NCI-H2081 (cell line): ENCODE measurements around the gene ADH6.
"Not testable (repeated sequence)": the region's sequence is repeated elsewhere in the genome, so short reads cannot be mapped to it uniquely, and the experiment has no call there.

Experiments used
- DNase-seq, 2 experiments: peaks; one replicate each; lab custom pipeline; 2025; lab: John Stamatoyannopoulos, UW

ADH6 gene

DNA sequence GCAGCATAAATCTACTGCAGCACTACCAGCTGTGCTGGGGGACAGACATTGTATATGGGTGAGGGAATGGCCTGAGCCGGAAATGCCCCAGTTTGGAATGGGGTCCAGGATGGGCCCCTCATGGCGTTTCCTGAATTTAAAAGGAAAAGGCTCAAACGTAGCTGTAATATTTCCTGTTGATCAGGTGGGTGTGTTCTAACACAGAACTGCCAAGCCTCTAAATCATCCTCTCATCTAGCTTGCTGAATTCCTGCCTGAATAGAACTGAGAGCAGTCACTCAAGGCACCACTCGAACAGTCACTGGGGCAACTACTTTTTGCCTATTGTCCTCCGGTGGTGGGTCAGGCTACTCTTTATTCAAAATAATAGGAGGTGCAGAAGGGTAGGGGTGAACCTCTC lies 28.7 kb downstream of the ADH6 start:
- DNase-seq = no peak

DNA sequence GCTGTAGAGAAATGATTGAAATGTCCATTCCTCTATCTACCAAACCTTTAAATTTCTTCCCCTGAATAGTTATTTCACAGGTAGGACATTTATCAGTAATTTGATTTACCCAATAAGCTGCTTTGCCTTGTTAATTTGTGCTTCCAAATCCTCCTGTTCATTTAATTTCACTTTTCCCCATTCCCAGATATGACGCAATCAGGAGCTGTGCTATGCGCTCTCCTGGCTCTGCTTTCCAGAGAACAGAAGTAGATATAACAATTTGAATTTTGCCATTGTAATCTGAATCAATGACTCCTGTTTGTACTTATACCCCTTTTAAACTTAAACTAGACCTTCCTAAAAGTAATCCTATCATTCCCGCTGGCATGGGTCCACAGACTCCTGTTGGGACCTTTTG lies 29.1 kb downstream of the ADH6 start:
- DNase-seq = not testable (repeated sequence)

DNA sequence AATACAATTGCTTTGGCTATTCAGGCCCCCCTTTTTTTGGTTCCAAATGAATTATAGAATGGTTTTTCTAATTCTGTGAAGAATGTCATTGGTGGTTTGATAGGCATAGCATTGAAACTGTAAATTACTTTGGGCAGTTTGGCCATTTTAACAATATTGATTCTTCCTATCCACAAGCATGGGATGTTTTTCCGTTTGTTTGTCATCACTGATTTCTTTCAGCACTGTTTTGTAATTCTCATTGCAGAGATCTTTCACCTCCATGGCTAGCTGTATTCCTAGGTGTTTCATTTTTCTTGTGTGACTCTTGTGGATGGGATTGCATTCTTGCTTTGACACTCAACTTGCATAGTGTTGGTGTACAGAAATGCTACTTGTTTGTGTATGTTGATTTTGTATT lies 33.0 kb downstream of the ADH6 start:
- DNase-seq = no peak

DNA sequence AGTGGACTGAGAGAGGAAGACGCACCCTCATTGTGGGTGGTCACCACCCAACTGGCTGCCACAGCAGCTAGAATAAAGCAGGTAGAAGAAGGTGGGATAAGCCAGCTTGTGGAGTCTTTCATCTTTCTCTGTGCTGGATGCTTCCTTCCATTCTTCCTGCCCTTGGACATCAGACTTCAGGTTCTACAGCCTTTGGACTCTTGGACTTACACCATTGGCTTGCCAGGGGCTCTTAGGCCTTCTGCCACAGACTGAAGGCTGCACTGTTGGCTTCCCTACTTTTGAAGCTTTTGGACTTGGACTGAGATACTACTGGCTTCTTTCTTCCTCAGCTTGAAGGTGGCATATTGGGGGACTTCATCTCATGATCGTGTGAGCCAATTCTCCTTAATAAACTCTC lies 33.5 kb downstream of the ADH6 start:
- DNase-seq = no peak

DNA sequence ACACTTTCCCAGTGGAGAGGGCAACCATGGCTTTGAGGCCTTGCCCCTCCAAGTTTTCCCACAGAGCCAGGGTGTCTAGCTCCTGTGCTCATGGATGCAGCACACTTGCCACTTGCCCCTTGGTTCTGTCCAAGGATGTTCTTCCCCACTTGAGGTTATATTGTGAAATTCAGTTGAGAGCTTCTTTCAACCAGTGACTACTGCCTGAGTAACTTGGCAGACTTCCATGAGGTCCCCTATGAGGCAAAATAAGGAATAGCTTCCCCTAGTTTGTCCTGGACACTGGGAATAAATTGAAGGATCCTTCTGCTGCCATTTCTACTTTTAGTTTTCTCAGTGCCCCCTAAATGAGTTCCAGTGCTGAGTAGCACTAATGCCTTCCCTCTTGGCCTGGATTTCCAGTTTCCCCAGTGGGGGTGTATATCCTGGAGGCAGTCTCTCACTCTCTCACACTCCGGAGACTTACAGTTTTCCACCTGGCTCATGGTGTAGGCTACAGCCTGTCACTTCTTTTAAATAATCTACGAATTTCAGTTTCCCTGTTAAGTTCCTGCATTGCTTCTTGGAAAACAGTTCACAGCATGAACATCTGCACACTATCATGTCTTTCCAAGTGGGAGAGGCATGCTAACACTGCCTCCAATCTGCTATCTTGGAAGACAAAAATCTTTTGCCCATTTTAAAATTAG lies 38.5 kb downstream of the ADH6 start:
- no peak for DNase-seq

DNA sequence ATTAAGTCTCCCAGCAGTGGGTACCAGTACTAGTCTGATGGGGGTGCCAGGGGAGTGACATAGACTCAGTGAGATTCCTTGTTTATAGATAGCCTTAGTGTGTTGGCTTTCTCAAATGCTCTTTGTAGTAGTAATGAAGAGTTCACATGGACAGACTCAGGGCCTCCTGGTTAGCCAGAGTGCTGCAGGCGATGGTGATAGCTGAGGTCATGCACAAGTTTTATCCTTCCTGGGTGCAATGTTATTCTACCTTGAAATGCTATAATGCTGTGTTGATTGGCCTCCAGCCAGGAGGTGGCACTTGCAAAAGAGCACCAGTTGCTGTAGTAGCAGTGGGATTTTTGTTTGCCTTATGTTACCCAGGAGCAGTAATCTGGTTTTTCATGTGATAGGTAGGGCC lies 39.4 kb downstream of the ADH6 start:
- no peak for DNase-seq

DNA sequence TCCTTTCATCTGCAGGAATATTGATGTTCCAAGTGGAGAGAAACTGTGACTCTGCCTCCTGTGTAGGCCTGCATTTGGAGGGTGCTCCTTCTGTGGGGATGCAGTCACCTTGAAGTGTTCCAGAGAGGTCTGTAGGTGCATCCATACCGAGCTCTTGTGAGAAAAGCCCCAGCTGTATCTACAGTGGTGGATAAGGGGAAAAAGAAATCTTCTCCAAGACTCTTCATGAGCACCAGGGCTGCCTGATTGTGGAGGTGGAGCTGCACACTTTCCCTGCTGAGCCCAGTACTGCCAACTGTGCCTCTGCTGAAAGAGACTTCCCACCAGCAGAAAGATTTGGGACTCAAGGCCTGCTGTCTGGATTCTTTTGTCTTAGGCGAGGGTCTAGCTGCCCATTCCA lies 39.9 kb downstream of the ADH6 start:
- DNase-seq = no peak

DNA sequence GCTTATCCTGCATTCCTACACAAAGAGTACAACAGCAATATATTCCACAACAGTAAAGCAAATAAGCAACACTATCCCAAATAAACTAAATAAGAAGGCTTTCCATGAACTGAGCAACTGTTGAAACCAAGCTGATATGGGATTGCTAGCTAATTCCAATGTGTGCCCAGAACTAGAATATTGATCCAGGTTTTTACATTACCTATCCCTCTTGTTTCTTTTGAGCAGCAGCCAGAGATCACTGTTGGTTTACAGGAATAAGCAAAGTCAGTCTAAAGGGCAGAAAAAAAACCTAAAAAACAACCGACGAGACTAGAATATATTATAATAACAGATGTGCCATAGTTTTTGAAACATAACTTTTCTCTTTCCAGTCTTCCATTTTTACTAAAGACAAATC lies 52.5 kb downstream of the ADH6 start:
- DNase-seq = no peak

DNA sequence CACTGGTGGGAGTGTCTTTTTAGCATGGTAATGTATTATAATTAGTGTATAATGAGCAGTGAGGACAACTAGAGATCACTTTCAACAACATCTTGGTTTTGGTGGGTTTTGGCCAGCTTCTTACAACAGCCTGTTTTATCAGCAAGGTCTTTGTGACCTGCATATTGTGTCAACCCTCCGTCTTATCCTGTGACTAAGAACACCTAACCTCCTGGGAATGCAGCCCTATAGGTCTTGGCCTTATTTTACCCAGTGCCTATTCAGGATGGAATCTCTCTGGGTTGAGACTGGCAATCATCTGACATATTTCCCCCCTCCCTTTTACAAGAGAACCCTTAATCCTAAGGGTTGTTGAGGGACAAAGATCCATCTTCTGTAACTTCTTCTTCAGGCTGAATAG lies 53.1 kb downstream of the ADH6 start:
- no peak for DNase-seq

DNA sequence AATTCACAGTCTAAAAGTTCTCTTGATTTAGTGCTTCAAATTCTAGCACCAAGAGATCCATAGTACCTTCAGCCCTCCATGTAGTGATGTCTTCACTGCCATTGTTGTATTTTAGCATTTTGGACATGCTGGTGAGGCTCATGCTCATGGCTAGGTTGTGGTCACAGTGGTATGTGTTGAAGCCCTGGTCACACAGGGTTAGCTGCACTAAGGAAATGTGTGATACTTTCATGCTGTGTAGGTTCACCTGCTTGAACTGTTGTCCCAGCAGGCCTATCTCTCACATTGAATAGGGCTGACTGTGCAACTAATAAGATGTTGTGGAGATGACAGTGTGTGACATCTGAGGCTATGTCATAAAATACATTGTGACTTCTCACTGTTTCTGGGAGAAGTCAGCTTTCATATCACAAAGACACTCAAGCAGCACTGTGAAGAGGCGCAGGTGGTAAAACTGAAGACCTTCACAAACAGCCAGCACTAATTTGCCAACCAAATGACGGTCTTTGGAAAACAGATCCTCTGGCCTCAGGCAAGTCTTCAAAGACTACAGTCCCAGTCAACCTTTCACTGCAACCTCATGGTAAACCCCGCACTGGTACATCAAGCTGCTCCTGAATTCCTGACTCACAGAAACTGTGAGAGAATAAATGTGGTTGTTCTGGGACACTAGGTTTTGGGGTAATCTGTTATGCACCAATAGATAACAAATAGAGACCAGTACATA lies 57.5 kb downstream of the ADH6 start:
- no peak for DNase-seq

DNA sequence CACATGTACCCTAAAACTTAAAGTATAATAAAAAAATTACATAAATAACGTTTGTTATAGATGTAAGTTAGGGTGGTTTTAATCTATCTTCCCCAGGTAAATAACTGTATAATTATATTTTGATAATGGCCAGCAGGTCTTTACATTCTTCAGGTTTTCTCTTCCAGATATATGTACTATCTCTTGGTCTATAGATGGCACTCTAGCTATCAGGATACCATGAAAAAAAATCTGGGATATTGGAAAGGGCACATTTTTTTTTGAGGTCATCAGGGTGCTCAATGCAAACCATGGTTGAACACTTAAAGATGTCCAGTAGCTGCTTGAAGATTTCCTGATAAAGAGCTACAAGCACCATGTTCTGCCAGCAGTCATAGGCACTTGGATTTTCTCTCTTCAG lies 59.3 kb downstream of the ADH6 start:
- no peak for DNase-seq

DNA sequence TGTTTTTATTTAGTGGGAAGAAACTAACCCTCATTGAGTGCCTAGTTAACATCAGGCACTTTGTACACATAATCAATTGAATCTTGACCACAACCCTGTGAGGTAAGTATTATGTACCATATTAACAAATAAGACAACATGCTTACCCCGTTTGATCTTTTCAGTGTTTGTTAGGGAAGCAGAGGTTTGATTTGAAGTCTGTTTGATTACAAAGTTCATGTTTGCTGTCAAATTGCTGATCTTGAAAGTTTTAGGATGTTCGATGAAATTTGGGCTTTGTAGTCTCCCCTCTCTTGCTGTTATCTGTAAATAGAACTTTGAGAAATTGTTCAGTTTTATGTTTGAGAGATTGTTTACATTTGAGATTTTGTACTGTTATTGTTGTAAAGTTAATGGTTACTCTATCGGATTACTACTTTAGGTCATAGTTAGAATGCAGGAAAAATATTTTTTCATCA lies 61.5 kb downstream of the ADH6 start:
- no peak for DNase-seq

DNA sequence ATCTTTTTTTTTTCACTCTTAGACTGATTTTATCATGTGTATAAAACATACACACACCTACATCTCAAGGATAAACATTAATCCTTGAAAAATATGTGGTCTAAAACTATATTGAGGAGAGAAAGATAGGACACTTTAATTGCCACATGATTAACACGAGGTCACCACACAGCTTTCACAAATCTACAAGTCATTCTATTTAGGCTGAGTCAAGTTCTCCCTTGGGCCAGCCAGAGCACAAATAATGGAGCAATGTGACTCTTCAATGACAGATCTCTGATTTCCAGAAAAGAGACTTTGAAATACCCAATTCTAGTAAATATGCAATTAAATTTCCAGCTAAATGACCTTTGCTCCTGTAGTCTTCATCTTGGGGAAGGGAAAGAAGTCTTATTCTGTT lies 62.1 kb downstream of the ADH6 start:
- no peak for DNase-seq

DNA sequence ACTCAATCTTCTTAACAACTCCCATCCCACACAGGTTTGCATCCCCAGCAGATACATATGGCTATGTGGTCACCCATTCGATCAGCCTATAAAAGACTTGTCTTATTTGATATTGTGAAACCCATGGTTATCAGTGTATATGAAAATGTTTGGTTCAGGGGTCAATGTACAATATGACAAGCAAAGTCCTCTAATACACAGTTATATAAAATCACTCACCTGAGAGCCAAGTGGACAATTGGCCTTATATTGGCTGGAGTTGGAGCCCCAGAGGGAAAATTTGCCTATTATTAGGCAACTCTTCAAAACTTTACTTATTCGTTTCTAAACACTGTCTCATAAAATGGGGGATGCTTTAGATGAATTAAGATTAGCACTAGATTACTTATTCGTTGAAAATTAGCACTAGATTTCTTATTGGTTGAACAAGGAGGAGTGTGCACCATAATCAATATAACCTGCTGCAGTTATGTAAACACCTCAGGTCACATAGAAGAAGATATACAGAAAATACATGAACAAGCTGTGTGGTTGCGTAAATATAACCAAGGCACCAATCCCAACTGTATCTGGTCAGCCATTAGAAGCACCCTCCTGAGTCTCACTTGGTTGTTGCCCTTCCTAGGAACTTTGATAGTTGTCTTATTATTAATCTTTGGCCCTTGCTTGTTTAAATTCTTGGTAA lies 64.2 kb downstream of the ADH6 start:
- DNase-seq = no peak
